Panc1 (cell line): ENCODE data around the gene RAD21L1. TPM values are rescaled to one million over a fixed set of nuclear protein-coding genes. Genes with fewer than 3 reads are reported as not detected.

Experiments
- ATAC-seq: fragments of 200-7000 bp; cut with Tn5 transposase; 2 replicates; pipeline ENCODE4 v1.9.1; 2020; ENCODE audit warnings: mild to moderate bottlenecking, moderate library complexity
- BruUV-seq: library from RNA; stranded (reverse); fragments of 400-500 nt; replicated peaks from 2 replicates; lab custom pipeline; 2021; lab: Mats Ljungman, UMichigan
- CTCF ChIA-PET: fragments of 300-600 bp; sonication (Branson Sonifier 250); formaldehyde crosslinking; loops from one replicate; lab custom pipeline; 2022; ENCODE audit warnings: antibody characterized with exemption; lab: Charles Lee
- POLR2A ChIA-PET: fragments of 300-600 bp; sonication (Branson Sonifier 250); formaldehyde crosslinking; loops from one replicate; lab custom pipeline; 2022; ENCODE audit warnings: antibody characterized with exemption; lab: Charles Lee
- DNase-seq: peaks from one replicate; pipeline ENCODE4 v3.0.0-alpha.2; 2010; ENCODE audit warnings: low read depth, low spot score
- H3K27ac ChIP-seq: 2 replicates; pipeline ENCODE4 v1.5.1; 2011; ENCODE audit warnings: mild to moderate bottlenecking, low read length, inconsistent platforms
- H3K27me3 ChIP-seq: fragments of 200-500 bp; sonication (Bioruptor generic); 2 replicates; pipeline ENCODE4 v1.6.0; 2014; ENCODE audit warnings: low read length, inconsistent platforms; ENCODE audit not compliant: control insufficient read depth, insufficient read depth
- H3K36me3 ChIP-seq: fragments of 200-500 bp; sonication (Bioruptor generic); 2 replicates; pipeline ENCODE4 v1.5.1; 2014; ENCODE audit warnings: inconsistent platforms, mild to moderate bottlenecking, low read length, moderate library complexity; ENCODE audit not compliant: control insufficient read depth, insufficient read depth
- H3K4me1 ChIP-seq: 2 replicates; pipeline ENCODE4 v1.5.1; 2011; ENCODE audit warnings: inconsistent platforms, mild to moderate bottlenecking, low read length, moderate library complexity; ENCODE audit not compliant: control insufficient read depth, insufficient read depth
- H3K4me3 ChIP-seq, 2 experiments: 2 replicates each; pipeline ENCODE4 v1.5.1; 2011 to 2012; ENCODE audit warnings: low read depth in 2 of 2, low read length in 2 of 2, mild to moderate bottlenecking in 2 of 2, inconsistent platforms in 1 of 2, moderate library complexity in 1 of 2
- H3K9me3 ChIP-seq: fragments of 200-500 bp; sonication (Bioruptor generic); 2 replicates; pipeline ENCODE4 v1.5.1; 2014; ENCODE audit warnings: low read depth, mild to moderate bottlenecking, inconsistent platforms, low read length, moderate library complexity; ENCODE audit not compliant: control insufficient read depth, insufficient read depth
- POLR2AphosphoS5 ChIP-seq: IDR thresholded peaks from 2 replicates; pipeline ENCODE4 v1.6.1; 2012; ENCODE audit warnings: mild to moderate bottlenecking, low read depth, low read length, moderate library complexity
- SIN3A ChIP-seq: IDR thresholded peaks from 2 replicates; pipeline ENCODE4 v1.6.1; 2012; ENCODE audit warnings: low read depth, mild to moderate bottlenecking, low read length, moderate library complexity, borderline replicate concordance; ENCODE audit not compliant: insufficient read depth
- TCF7L2 ChIP-seq: IDR thresholded peaks from 2 replicates; pipeline ENCODE4 v1.6.1; 2011; ENCODE audit warnings: mild to moderate bottlenecking, low read depth, low read length, inconsistent platforms
- in situ Hi-C: cut with HindIII; loops from 2 replicates; pipeline ENCODE4 v1.10.0; 2016; ENCODE audit warnings: low sequenced_read_pairs, low pct_unique_long_range_greater_than_20kb
- intact Hi-C: fragments of 100-400 bp; cut with micrococcal nuclease; formaldehyde crosslinking; loops from one replicate; pipeline ENCODE4 v1.10.0; 2022; ENCODE audit not compliant: unreplicated experiment
- total RNA-seq: library from RNA; stranded (reverse); gene quantifications from one replicate; pipeline ENCODE4 v1.2.1, GENCODE V29; 2021; ENCODE audit not compliant: unreplicated experiment
- TF ChIP-seq, protein P1 (sequence below), 2 experiments: IDR thresholded peaks; 2 replicates each; pipeline ENCODE4 v1.6.1; 2011 to 2012; ENCODE audit warnings: low read depth in 2 of 2, control low read depth in 1 of 2, low read length in 1 of 2, mild to moderate bottlenecking in 1 of 2, moderate library complexity in 1 of 2; ENCODE audit not compliant: insufficient read depth in 1 of 2
- TF ChIP-seq, protein P2 (sequence below): fragments of 450-650 bp; IDR thresholded peaks from 2 replicates; pipeline ENCODE4 v1.5.1; 2017; ENCODE audit warnings: mild to moderate bottlenecking

Gene RAD21L1
- total RNA-seq, 1 experiment from 2014 or later = 1.0 TPM

DNA sequence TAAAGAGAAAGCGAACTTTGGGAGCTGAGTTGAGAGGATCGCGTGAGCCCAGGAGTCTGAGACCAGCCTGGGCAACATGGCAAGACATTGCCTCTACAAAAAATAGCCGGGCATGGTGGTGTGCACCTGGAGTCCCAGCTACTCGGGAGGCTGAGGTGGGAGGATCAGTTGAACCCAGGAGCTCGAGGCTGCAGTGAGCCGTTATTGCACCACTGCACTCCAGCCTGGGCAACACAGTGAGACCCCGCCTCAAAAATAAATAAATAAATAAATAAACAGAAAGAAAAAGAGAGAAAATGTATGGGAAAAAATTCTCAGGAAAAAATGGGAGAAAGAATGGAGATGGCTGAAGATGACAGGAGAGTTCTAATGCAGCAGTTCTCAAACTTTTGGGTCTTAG is 20.0 kb upstream of the RAD21L1 start:
- ChIA-PET POLR2A (no interaction called here), CTCF (interaction anchor here (0.6 kb wide), 1 partner anchor 195 kb away, joined by 4 read pairs; no protein-coding TSS in a partner anchor)
- peaks cover 9% of the 10 kb centered on the region; the same call in 1 of the 2 replicates for H3K27me3 ChIP-seq

DNA sequence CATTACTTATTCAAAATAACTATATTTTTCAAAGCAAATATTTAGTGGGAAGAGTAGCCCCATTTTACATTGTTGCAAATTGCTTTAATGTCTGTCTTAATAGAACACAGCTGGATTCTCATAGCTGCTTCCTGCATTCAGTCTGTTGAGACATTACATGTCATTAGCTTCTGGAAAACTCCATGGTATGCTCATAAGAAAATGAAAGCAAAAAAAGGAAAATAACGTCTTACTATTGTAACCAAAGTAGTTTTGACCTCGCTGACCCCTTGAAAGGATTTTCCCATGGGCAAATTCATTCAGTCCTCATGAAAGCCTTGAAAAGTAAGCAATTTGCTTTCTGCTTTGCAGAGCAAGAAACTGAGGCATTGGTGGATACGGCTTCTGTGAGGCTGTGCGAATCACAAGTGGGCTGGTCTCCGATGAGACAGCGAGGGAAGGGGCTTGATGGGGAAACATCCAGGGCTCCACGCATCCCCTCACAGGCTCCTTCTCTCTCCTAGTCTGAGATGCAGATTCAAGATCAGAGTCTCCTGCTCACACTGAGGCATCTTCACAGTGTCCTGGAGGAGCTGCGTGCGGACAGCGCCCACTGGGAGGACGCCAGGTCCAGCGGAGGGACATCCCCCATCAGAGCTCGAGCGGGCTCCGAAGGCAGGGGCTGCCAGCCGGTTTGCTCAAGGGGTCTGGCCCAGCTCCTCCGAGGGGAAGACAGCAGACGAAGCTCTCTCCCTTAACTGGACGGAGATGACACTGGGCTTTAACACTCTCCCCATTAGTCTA is 19.3 kb upstream of the RAD21L1 start:
- intact Hi-C loops (no loop called here), in situ Hi-C loops (no loop called here)
- ATAC-seq (no peak), DNase-seq (no peak)
- H3K4me3 ChIP-seq = no peak overlapping the region
- BruUV-seq = no TSS peak
- no peak overlapping the region for H3K27ac ChIP-seq
- no peak for TF ChIP-seq POLR2AphosphoS5
- TF ChIP-seq, protein P1, sequence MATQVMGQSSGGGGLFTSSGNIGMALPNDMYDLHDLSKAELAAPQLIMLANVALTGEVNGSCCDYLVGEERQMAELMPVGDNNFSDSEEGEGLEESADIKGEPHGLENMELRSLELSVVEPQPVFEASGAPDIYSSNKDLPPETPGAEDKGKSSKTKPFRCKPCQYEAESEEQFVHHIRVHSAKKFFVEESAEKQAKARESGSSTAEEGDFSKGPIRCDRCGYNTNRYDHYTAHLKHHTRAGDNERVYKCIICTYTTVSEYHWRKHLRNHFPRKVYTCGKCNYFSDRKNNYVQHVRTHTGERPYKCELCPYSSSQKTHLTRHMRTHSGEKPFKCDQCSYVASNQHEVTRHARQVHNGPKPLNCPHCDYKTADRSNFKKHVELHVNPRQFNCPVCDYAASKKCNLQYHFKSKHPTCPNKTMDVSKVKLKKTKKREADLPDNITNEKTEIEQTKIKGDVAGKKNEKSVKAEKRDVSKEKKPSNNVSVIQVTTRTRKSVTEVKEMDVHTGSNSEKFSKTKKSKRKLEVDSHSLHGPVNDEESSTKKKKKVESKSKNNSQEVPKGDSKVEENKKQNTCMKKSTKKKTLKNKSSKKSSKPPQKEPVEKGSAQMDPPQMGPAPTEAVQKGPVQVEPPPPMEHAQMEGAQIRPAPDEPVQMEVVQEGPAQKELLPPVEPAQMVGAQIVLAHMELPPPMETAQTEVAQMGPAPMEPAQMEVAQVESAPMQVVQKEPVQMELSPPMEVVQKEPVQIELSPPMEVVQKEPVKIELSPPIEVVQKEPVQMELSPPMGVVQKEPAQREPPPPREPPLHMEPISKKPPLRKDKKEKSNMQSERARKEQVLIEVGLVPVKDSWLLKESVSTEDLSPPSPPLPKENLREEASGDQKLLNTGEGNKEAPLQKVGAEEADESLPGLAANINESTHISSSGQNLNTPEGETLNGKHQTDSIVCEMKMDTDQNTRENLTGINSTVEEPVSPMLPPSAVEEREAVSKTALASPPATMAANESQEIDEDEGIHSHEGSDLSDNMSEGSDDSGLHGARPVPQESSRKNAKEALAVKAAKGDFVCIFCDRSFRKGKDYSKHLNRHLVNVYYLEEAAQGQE (IDR thresholded peaks at IDR 0.05; ENCODE audit: insufficient read depth in 1 of 2, low read depth in 2 of 2, low read length in 1 of 2) = no peak
- TF ChIP-seq, protein P2, sequence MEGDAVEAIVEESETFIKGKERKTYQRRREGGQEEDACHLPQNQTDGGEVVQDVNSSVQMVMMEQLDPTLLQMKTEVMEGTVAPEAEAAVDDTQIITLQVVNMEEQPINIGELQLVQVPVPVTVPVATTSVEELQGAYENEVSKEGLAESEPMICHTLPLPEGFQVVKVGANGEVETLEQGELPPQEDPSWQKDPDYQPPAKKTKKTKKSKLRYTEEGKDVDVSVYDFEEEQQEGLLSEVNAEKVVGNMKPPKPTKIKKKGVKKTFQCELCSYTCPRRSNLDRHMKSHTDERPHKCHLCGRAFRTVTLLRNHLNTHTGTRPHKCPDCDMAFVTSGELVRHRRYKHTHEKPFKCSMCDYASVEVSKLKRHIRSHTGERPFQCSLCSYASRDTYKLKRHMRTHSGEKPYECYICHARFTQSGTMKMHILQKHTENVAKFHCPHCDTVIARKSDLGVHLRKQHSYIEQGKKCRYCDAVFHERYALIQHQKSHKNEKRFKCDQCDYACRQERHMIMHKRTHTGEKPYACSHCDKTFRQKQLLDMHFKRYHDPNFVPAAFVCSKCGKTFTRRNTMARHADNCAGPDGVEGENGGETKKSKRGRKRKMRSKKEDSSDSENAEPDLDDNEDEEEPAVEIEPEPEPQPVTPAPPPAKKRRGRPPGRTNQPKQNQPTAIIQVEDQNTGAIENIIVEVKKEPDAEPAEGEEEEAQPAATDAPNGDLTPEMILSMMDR = no peak
- TF ChIP-seq SIN3A = no peak
- no peak for TF ChIP-seq TCF7L2
- no peaks in the 10 kb centered on the region for H3K9me3 ChIP-seq
- H3K4me1 ChIP-seq = no peaks in the 10 kb centered on the region
- ChIA-PET CTCF (interaction anchor here (0.6 kb wide), 1 partner anchor 195 kb away, joined by 4 read pairs; no protein-coding TSS in a partner anchor), POLR2A (no interaction called here)
- H3K36me3 ChIP-seq = no peaks in the 10 kb centered on the region
- H3K27me3 ChIP-seq = peaks cover 9% of the 10 kb centered on the region; the same call in 1 of the 2 replicates

More for the DNA sequence above, 20.0 kb upstream of the RAD21L1 start:
- Histone ChIP-seq H3K27ac (no peak overlapping the region), H3K36me3 (no peaks in the 10 kb centered on the region), H3K4me1 (no peaks in the 10 kb centered on the region), H3K9me3 (no peaks in the 10 kb centered on the region), H3K4me3 (no peak overlapping the region)
- DNase-seq (no peak), ATAC-seq (no peak)
- TF ChIP-seq POLR2AphosphoS5 = no peak
- TF ChIP-seq TCF7L2 = no peak
- TF ChIP-seq, protein P1 (IDR thresholded peaks at IDR 0.05; ENCODE audit: insufficient read depth in 1 of 2, low read depth in 2 of 2, low read length in 1 of 2) = no peak
- no peak for TF ChIP-seq SIN3A
- TF ChIP-seq, protein P2 = no peak
- BruUV-seq = no TSS peak
- in situ Hi-C loops (no loop called here), intact Hi-C loops (no loop called here)
